CD1c-positive myeloid dendritic cell (primary cell): ENCODE results near the gene CAPN3.

ENCODE experiments used
- DNase-seq: peaks from one replicate; pipeline ENCODE4 v3.0.0-alpha.2; 2016; ENCODE audit errors: extremely low spot score

CAPN3 gene

GRCh38 chr15:42453826-42454225 lies 94.5 kb downstream of the CAPN3 start:
- DNase-seq = no peak

GRCh38 chr15:42456531-42456930 lies 97.2 kb downstream of the CAPN3 start:
- DNase-seq = no peak

- DNase-seq = no peak
Measured at GRCh38 chr15:42456971-42457370, 97.7 kb downstream of the CAPN3 start.

GRCh38 chr15:42457445-42458442 lies 98.4 kb downstream of the CAPN3 start:
- DNase-seq = no peak

- no peak for DNase-seq
Measured at GRCh38 chr15:42461261-42461660, 102.0 kb downstream of the CAPN3 start.
